HepG2 (cell line): ENCODE measurements around the gene PTPRE. TPM values are rescaled to one million over a fixed set of nuclear protein-coding genes. Genes with fewer than 3 reads are reported as not detected.

Experiments
- ATAC-seq: fragments of 200-7000 bp; cut with Tn5 transposase; 3 replicates; pipeline ENCODE4 v1.9.1; 2020; ENCODE audit warnings: mild to moderate bottlenecking, moderate library complexity
- BruUV-seq: library from RNA; stranded (reverse); fragments of 400-500 nt; replicated peaks from 2 replicates; lab custom pipeline; 2021; lab: Mats Ljungman, UMichigan
- CTCF ChIA-PET: fragments of 300-600 bp; formaldehyde crosslinking; extraction: SDS; loops from one replicate; lab custom pipeline; 2021; ENCODE audit warnings: low total read pairs, inconsistent platforms, low intra/inter-chr PET ratio; lab: Yijun Ruan, JAX
- POLR2A ChIA-PET: fragments of 350-600 bp; sonication (Branson Sonifier 250); formaldehyde crosslinking; loops from one replicate; lab custom pipeline; 2020; ENCODE audit warnings: antibody characterized with exemption, inconsistent platforms; lab: Yijun Ruan, JAX
- DNase-seq: peaks from one replicate; pipeline ENCODE4 v3.0.0-alpha.2; 2015; ENCODE audit warnings: low spot score
- FAIRE-seq: peaks from 3 replicates; lab custom pipeline; 2011; peaks lifted over from hg19 to GRCh38; lab: Jason Lieb, UNC
- H2AFZ ChIP-seq: one replicate; pipeline ENCODE4 v1.6.1; 2011; ENCODE audit warnings: low read length, inconsistent platforms
- H3K27ac ChIP-seq: fragments of 300-600 bp; 3 replicates; pipeline ENCODE4 v1.8.0; 2011; ENCODE audit warnings: mixed run types, mild to moderate bottlenecking, mixed read lengths, low read length, inconsistent platforms; ENCODE audit not compliant: insufficient read depth; ENCODE audit errors: extremely low read length
- H3K27me3 ChIP-seq, 2 experiments: fragments of 200-600 bp in 1 of 2; 2 replicates in 1 of 2; 3 replicates in 1 of 2; pipeline versions ENCODE4 v1.6.0 to v1.8.0; 2011; ENCODE audit warnings: low read length in 2 of 2, mild to moderate bottlenecking in 2 of 2, moderate library complexity in 2 of 2, inconsistent platforms in 1 of 2; ENCODE audit not compliant: insufficient read depth in 2 of 2, control insufficient read depth in 1 of 2
- H3K36me3 ChIP-seq, 2 experiments: fragments of 200-600 bp in 1 of 2; replicated peaks in 1 of 2; 2 replicates in 1 of 2; 3 replicates in 1 of 2; pipeline versions ENCODE4 v1.5.1 to v1.8.0; 2011; ENCODE audit warnings: low read length in 2 of 2, inconsistent platforms in 1 of 2; ENCODE audit not compliant: insufficient read depth in 2 of 2, control insufficient read depth in 1 of 2
- H3K4me1 ChIP-seq: 2 replicates; pipeline ENCODE4 v1.5.1; 2012; ENCODE audit warnings: low read length, inconsistent platforms; ENCODE audit not compliant: insufficient read depth
- H3K4me2 ChIP-seq: 2 replicates; pipeline ENCODE4 v1.6.0; 2011; ENCODE audit warnings: low read depth, low read length, inconsistent platforms
- H3K4me3 ChIP-seq, 3 experiments: fragments of 200-600 bp in 1 of 3; sonication (generic), shearing (Covaris generic) in 1 of 3; replicated peaks in 1 of 3; 2 replicates each; pipeline ENCODE4 v1.5.1; 2011 to 2016; ENCODE audit warnings: low read length in 3 of 3, inconsistent platforms in 2 of 3, low read depth in 2 of 3, mild to moderate bottlenecking in 2 of 3, control low read depth in 1 of 3, mixed read lengths in 1 of 3; ENCODE audit not compliant: insufficient read depth in 1 of 3
- H3K79me2 ChIP-seq: one replicate; pipeline ENCODE4 v1.6.1; 2011; ENCODE audit warnings: low read length, inconsistent platforms; ENCODE audit not compliant: insufficient read depth
- H3K9ac ChIP-seq: 2 replicates; pipeline ENCODE4 v1.6.0; 2011; ENCODE audit warnings: mild to moderate bottlenecking, low read depth, low read length, inconsistent platforms; ENCODE audit not compliant: insufficient read depth
- H3K9me3 ChIP-seq: 2 replicates; pipeline ENCODE4 v1.5.1; 2012; ENCODE audit warnings: mild to moderate bottlenecking, low read length
- H4K20me1 ChIP-seq: 2 replicates; pipeline ENCODE4 v1.6.0; 2011; ENCODE audit warnings: inconsistent platforms, mild to moderate bottlenecking, low read length, moderate library complexity; ENCODE audit not compliant: insufficient read depth
- BORCS8-MEF2B ChIP-seq: sonication (generic); formaldehyde crosslinking; IDR thresholded peaks from 2 replicates; pipeline ENCODE4 v1.8.0; 2022; ENCODE audit warnings: mild to moderate bottlenecking, missing genetic modification reagents
- NCOA1 ChIP-seq: sonication (generic); formaldehyde crosslinking; IDR thresholded peaks from 2 replicates; pipeline ENCODE4 v1.9.0; 2021; ENCODE audit warnings: missing genetic modification reagents
- PITX1 ChIP-seq: sonication (generic); formaldehyde crosslinking; IDR thresholded peaks from 2 replicates; pipeline ENCODE4 v1.5.1; 2020; ENCODE audit warnings: mild to moderate bottlenecking, missing genetic modification reagents
- POLR2A ChIP-seq, 2 experiments: IDR thresholded peaks; 2 replicates each; pipeline ENCODE4 v1.6.1; 2011; ENCODE audit warnings: low read depth in 2 of 2, low read length in 2 of 2, mild to moderate bottlenecking in 1 of 2, moderate library complexity in 1 of 2; ENCODE audit not compliant: insufficient read depth in 1 of 2
- SP4 ChIP-seq: sonication (generic); formaldehyde crosslinking; IDR thresholded peaks from 2 replicates; pipeline ENCODE4 v1.8.1; 2023; ENCODE audit warnings: mild to moderate bottlenecking, missing genetic modification reagents
- U2AF1 ChIP-seq: fragments of 200-400 bp; formaldehyde crosslinking; optimal IDR thresholded peaks from 2 replicates; pipeline ENCODE3; 2017; ENCODE audit warnings: mild to moderate bottlenecking, low read depth, low read length
- ZBTB20 ChIP-seq: sonication (generic); formaldehyde crosslinking; IDR thresholded peaks from 2 replicates; pipeline ENCODE4 v1.8.1; 2023; ENCODE audit warnings: missing genetic modification reagents, low read depth, mild to moderate bottlenecking, borderline replicate concordance
- ZNF724P ChIP-seq: sonication (generic); formaldehyde crosslinking; IDR thresholded peaks from 2 replicates; pipeline ENCODE4 v1.8.0; 2022; ENCODE audit warnings: missing genetic modification reagents, borderline replicate concordance
- ZNF746 ChIP-seq: sonication (generic); formaldehyde crosslinking; IDR thresholded peaks from 2 replicates; pipeline ENCODE4 v1.8.0; 2022; ENCODE audit warnings: mild to moderate bottlenecking, missing genetic modification reagents
- ZNF780A ChIP-seq: sonication (generic); formaldehyde crosslinking; IDR thresholded peaks from 2 replicates; pipeline ENCODE4 v1.8.0; 2022; ENCODE audit warnings: mild to moderate bottlenecking, missing genetic modification reagents, moderate library complexity
- ZSCAN9 ChIP-seq: IDR thresholded peaks from 2 replicates; pipeline ENCODE4 v1.6.1; 2016; ENCODE audit warnings: borderline replicate concordance
- WGBS: methylation state at CpG from one replicate; pipeline ENCODE4 v1.1.6; 2017; ENCODE audit warnings: low lambda C conversion rate; 5-methylcytosine and 5-hydroxymethylcytosine counted together
- in situ Hi-C: cut with HindIII; loops from 2 replicates; pipeline ENCODE4 v1.10.0; 2017; ENCODE audit warnings: low pct_unique_long_range_greater_than_20kb; ENCODE audit not compliant: extremely low pct_ligation_motif_present
- intact Hi-C: fragments of 100-400 bp; cut with micrococcal nuclease; formaldehyde crosslinking; loops from one replicate; pipeline ENCODE4 v1.10.0; 2022; ENCODE audit not compliant: unreplicated experiment
- polyA plus RNA-seq, 8 experiments: library from polyadenylated mRNA; depleted of rRNA in 3 of 8; stranded (reverse) in 7 of 8; unstranded in 1 of 8; fragments of >200 nt; fragmentation: Illumina TruSeq in 4 of 8; extraction: Trizol in 4 of 8; gene quantifications; 2 replicates each; pipeline versions ENCODE4 v1.2.1 to v1.2.3, GENCODE V29; 2011 to 2016; ENCODE audit warnings: low read depth in 4 of 8, missing spikeins in 1 of 8, mixed read lengths in 1 of 8; ENCODE audit not compliant: insufficient read depth in 1 of 8
- total RNA-seq, 5 experiments: library from RNA; depleted of rRNA; stranded (reverse); fragments of >200 nt; fragmentation: Illumina TruSeq; extraction: Trizol; gene quantifications; 2 replicates each; pipeline ENCODE4 v1.2.3, GENCODE V29; 2016; ENCODE audit warnings: low read depth in 1 of 5
- TF ChIP-seq, protein P1 (sequence below): sonication (generic); formaldehyde crosslinking; conservative IDR thresholded peaks from 2 replicates; pipeline ENCODE4 v1.4.0; 2020; ENCODE audit warnings: mild to moderate bottlenecking, missing genetic modification reagents, moderate library complexity
- TF ChIP-seq, protein P2 (sequence below): sonication (generic); formaldehyde crosslinking; IDR thresholded peaks from 2 replicates; pipeline ENCODE4 v1.8.0; 2022; ENCODE audit warnings: missing genetic modification reagents, mild to moderate bottlenecking, moderate library complexity, borderline replicate concordance

Gene PTPRE
- total and polyA plus RNA-seq, 2 of the 13 experiments (the other 11 are each of a cell fraction or from before 2014, with no cell fraction given), result 0.01 to 0.02 TPM

DNA sequence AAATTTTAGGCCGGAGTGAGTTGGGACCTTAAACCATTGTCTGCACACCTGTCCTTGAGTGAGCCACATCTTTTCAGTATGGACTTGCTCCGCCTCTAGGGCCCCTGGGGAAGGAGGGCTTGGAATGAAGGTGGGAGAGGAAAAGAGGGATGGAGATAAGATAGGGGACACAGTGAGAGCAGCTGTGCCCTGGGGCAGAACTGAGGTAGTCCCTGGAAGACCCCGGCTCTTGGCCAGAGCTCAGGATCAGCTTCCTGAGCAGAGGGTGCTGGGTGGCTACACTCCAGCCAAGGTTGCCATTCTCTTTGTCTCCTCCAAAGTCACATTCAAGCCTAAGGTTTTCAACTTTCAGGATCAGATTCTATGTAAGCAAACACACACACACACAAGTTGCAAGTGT lies 137.3 kb downstream of the PTPRE start:
- no peak for TF ChIP-seq ZBTB20 (CRISPR knock-in tag)
- TF ChIP-seq ZNF746 (CRISPR knock-in tag), result no peak
- TF ChIP-seq BORCS8-MEF2B, result no peak
- TF ChIP-seq NCOA1 (CRISPR knock-in tag), result no peak
- no peak for TF ChIP-seq ZNF780A (CRISPR knock-in tag)
- BruUV-seq, result no TSS peak

DNA sequence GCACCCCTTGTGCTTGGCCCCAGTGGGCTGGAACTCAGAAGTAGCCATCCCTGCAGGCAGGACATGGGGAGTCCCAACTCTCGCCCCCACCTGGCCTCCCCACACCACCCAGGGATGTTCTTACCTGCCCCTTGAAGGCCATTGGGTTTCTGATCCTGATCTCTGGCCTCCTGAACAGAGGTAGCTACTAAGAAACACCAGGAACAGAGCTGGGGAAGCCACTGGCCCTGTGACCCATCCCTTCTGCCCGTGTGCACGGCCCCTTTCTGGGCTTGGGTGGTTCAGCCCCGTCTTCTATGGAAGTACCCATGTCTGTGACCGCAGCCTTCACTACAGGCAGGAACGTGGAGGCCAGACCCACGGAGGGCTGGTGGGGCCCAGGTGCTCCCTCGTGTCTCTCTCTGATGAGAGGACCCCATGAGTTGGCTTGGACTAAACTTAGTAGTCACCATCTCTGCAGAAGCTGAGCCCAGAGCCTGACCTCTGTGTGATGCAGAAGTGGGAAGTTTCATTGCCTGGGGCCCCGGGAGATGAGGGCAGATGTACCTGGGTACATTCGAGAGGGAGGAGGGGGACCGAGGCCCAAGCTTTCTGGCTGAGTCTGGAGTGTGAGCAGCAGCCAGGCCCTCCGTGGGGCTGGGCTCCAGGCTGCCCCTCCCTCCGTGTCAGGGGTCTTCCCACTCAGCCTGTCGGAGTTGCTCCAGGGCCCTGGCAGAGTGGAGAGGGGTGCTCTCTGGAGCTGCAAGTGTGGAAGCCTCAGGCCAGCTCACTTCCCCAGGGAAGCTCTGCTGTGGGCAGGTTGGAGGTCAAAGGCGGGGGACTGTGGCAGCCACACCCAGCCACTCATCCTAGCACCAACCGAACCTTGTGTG lies 138.3 kb downstream of the PTPRE start:
- no peak overlapping the region for H3K9ac ChIP-seq
- DNase-seq (no peak), FAIRE-seq (no peak), ATAC-seq (no peak)
- H3K9me3 ChIP-seq, result no peaks in the 10 kb centered on the region
- in situ Hi-C loops, result no loop called here
- H3K4me3 ChIP-seq, result no peak overlapping the region
- H3K4me2 ChIP-seq, result no peak overlapping the region
- ChIA-PET POLR2A (no interaction called here), CTCF (no interaction called here)
- H3K4me1 ChIP-seq, result peaks cover 13% of the 10 kb centered on the region
- H2AFZ ChIP-seq, result no peak overlapping the region
- H3K36me3 ChIP-seq, result no peaks in the 10 kb centered on the region
- H3K79me2 ChIP-seq, result no peaks in the 10 kb centered on the region
- no TSS peak for BruUV-seq
- H3K27ac ChIP-seq, result no peak overlapping the region
- peaks cover 6 to 59% of the 10 kb centered on the region in 2 experiments; a peak in 4 of 5 replicates for H3K27me3 ChIP-seq
- no peaks in the 10 kb centered on the region for H4K20me1 ChIP-seq
- intact Hi-C loops, result no loop called here
- WGBS, result 8% methylated on average over 5 of the region's 16 CpGs
- TF ChIP-seq ZNF724P (no peak), ZSCAN9 (no peak), POLR2A (IDR thresholded peaks at IDR 0.05; ENCODE audit: insufficient read depth in 1 of 2, low read depth in 2 of 2, low read length in 2 of 2) (no peak), U2AF1 (no peak), PITX1 (no peak), SP4 (no peak)
- TF ChIP-seq, protein P1, sequence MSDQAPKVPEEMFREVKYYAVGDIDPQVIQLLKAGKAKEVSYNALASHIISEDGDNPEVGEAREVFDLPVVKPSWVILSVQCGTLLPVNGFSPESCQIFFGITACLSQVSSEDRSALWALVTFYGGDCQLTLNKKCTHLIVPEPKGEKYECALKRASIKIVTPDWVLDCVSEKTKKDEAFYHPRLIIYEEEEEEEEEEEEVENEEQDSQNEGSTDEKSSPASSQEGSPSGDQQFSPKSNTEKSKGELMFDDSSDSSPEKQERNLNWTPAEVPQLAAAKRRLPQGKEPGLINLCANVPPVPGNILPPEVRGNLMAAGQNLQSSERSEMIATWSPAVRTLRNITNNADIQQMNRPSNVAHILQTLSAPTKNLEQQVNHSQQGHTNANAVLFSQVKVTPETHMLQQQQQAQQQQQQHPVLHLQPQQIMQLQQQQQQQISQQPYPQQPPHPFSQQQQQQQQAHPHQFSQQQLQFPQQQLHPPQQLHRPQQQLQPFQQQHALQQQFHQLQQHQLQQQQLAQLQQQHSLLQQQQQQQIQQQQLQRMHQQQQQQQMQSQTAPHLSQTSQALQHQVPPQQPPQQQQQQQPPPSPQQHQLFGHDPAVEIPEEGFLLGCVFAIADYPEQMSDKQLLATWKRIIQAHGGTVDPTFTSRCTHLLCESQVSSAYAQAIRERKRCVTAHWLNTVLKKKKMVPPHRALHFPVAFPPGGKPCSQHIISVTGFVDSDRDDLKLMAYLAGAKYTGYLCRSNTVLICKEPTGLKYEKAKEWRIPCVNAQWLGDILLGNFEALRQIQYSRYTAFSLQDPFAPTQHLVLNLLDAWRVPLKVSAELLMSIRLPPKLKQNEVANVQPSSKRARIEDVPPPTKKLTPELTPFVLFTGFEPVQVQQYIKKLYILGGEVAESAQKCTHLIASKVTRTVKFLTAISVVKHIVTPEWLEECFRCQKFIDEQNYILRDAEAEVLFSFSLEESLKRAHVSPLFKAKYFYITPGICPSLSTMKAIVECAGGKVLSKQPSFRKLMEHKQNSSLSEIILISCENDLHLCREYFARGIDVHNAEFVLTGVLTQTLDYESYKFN (CRISPR knock-in tag), result no peak
- TF ChIP-seq, protein P2, sequence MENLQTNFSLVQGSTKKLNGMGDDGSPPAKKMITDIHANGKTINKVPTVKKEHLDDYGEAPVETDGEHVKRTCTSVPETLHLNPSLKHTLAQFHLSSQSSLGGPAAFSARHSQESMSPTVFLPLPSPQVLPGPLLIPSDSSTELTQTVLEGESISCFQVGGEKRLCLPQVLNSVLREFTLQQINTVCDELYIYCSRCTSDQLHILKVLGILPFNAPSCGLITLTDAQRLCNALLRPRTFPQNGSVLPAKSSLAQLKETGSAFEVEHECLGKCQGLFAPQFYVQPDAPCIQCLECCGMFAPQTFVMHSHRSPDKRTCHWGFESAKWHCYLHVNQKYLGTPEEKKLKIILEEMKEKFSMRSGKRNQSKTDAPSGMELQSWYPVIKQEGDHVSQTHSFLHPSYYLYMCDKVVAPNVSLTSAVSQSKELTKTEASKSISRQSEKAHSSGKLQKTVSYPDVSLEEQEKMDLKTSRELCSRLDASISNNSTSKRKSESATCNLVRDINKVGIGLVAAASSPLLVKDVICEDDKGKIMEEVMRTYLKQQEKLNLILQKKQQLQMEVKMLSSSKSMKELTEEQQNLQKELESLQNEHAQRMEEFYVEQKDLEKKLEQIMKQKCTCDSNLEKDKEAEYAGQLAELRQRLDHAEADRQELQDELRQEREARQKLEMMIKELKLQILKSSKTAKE (CRISPR knock-in tag), result no peak

More for the DNA sequence above, 137.3 kb downstream of the PTPRE start:
- 15% methylated on average over 3 of the region's 3 CpGs for WGBS
- POLR2A ChIA-PET, result no interaction called here
- DNase-seq (no peak), FAIRE-seq (no peak), ATAC-seq (no peak)
- peaks cover 4 to 53% of the 10 kb centered on the region in 2 experiments; a peak in 4 of 5 replicates for H3K27me3 ChIP-seq
- CTCF ChIA-PET, result no interaction called here
- H3K4me1 ChIP-seq, result peaks cover 13% of the 10 kb centered on the region
- no peak overlapping the region for H3K4me3 ChIP-seq
- H3K36me3 ChIP-seq, result no peaks in the 10 kb centered on the region
- H3K9ac ChIP-seq, result no peak overlapping the region
- no peaks in the 10 kb centered on the region for H3K79me2 ChIP-seq
- H3K4me2 ChIP-seq, result no peak overlapping the region
- in situ Hi-C loops, result no loop called here
- intact Hi-C loops, result no loop called here
- no peak overlapping the region for H3K27ac ChIP-seq
- H2AFZ ChIP-seq, result no peak overlapping the region
- no peaks in the 10 kb centered on the region for H3K9me3 ChIP-seq
- H4K20me1 ChIP-seq, result no peaks in the 10 kb centered on the region
